HG03442 (cell line): ENCODE measurements around the gene GYPC.

Experiments
- ATAC-seq: cut with Tn5 transposase; IDR thresholded peaks from one replicate; pipeline ENCODE4 v1.9.1; 2021; ENCODE audit warnings: mild to moderate bottlenecking, moderate library complexity; ENCODE audit not compliant: unreplicated experiment

Gene GYPC

DNA sequence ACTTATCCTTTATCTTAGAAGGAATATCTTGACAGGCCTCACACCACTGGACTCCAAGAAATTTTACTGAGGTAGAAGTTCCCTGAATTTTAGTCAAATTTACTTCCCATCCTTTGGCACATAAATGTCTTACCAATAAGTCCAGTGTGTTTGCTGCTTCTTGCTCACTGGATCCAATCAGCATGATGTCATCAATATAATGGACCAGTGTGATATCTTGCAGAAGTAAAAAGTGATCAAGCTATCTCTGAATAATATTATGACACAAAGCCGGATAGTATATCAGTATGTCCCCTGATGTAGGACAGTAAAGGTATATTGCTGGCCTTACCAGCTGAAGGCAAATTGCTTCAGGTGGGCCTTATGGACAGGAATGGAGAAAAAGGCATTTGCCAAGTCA, 6.9 kb upstream of the GYPC start:
- ATAC-seq = no peak

DNA sequence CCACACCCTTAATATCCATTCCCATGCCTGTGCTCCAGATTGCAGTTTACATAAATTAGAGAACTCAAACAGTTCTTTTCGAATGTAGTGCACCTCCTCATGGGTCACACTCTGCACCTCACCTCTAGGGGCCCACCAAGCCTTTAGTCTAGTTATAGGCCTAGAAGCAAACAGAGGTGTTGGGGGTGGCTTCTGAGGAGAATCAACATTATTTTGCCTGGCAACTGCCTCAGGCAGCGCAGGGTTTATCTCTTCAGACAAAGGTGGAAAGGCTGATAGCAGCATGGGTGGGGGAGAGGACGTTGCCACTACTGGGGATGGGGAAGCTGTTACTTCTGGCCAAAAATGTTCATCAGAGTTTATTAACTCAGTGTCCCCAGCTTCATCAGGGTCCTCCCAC, 5.0 kb upstream of the GYPC start:
- ATAC-seq = no peak

DNA sequence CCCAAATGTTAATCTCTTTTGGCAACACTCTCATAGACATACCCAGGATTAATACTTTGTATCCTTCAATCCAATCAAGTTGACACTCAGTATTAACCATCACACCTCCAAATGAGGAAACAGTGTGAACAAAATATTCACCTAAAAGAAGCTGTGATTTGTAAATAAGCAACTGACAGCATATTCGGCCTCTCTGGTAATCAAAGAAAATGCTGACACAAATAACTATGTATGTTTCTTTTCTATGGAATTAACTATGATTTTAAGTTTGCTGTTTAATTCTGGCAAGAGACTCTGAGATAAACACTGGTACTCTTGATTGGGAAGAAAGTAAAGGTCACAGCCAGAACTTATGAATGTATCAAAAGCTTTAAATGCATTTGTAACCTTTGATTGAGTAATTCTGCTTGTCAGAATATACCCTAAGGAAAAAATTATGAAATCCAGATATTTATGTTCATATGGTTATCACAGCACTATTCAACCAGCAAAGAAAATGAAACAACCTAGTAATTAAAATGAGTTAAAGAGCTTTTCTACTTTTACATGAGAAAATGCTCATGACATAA, 3.6 kb upstream of the GYPC start:
- no peak for ATAC-seq

DNA sequence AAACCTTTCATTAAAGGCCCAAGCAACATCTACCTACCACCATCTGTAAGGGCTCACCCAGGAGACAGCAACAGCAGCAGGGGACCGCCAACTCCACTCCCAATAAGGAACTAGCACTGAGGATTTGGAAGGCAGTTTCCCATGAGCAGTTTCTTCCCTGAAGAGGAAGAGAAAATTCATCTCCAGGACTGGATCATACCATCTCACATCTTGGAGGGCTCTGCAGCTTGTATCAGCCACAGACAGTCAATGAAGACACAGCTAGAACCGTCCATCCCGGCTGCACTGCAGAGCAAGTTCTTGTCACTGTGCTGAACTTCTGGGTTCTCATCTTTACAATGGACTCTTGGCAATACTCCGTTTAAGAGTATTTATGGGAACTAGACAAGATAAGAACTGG, 2.8 kb upstream of the GYPC start:
- no peak for ATAC-seq

DNA sequence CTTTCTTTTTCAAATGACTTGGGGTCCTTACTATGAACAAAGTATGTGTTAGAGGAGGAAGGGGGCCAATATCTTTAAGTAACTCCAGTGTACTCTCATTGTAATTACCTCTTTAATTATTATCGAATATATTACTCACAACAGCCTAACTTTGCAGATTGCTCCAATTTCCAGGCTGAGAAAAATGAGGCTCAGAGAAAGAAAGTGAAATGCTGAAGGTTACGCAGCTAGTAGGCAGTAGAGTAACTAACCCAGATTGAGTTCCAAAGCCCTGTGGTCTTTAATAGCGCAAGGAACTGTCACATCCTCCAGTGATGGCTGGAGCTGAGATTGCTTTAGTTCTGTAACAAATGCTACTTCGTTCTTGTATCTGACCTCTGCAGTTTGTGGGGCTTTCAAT, 2.2 kb upstream of the GYPC start:
- ATAC-seq = no peak

DNA sequence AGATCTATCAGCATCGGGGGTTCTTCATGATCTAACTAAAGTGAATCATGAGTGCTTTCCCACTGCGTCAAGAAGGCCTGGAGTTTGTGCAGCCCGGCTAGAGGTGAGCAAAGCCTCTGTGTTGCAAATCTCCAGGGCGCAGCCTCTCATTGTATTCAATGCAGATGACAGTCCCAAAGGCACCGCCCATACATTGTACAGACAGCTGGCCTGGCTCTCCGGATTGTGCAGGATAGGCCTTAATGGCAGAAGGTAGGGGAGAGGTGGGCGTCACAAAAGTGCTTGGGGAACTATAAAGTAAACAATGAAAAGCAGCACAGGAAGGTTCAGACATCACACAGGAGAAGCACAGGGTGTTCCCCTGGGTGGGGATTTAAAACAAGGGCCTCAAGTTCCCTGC, 907 bp upstream of the GYPC start:
- ATAC-seq = no peak

DNA sequence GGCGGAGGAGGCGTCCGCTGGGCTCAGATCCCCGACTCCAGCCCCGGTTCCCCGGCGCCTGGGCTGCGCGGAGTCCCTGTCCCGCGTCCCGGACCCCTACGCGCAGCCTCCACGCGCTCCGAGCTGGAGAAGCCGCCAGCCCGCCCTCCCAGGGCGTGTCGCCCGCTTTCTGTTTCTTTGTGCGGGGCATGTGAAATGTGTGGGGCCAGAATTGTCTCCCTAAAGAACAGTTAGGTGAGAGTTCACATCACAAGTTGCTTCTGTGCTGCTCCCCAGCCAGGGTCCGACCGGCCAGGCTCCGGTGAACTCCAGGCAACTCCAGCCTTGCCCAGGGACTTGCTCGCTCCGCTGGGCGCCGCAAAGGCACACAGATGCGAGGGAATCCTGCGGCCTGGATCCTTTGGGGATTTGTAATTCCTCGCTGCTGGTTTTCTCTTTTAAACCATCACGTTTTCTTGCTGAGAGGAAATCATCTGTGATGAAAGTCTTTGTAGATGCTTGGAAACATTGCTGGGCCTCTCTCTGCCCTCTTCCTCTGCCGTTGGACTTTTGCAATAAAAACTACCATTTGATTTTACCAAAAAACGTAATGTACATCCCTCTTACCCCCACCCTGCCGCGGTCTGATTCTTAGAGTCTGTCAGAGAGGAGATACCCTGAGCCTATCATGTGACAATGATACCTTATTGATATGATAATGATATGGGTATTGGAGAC, 631 bp downstream of the GYPC start:
- peak; percentile 18 for ATAC-seq

DNA sequence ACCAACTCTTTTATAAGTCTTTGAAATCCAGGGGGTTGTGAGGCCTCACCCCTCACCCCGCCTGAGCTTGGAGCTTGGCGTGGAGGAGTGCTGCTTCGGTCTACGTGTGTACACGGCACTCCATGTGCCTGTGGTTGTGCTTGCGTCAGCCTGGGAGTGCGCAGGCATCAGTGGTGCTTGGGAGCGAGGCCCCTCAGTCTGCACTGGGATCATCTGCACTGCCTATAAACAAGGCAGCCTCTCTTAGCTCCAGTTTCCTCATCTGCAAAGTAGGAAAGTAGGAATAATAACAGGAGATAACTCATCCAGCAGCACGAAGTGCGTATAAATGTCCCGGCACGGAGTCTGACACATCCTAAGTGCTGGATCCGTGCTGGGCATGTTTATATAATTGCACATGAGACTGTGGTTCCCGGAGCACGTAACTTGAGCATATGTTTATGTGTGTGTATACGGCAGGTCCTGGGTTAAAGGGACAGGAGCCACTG, 1.2 kb downstream of the GYPC start:
- ATAC-seq = peak; percentile 8

DNA sequence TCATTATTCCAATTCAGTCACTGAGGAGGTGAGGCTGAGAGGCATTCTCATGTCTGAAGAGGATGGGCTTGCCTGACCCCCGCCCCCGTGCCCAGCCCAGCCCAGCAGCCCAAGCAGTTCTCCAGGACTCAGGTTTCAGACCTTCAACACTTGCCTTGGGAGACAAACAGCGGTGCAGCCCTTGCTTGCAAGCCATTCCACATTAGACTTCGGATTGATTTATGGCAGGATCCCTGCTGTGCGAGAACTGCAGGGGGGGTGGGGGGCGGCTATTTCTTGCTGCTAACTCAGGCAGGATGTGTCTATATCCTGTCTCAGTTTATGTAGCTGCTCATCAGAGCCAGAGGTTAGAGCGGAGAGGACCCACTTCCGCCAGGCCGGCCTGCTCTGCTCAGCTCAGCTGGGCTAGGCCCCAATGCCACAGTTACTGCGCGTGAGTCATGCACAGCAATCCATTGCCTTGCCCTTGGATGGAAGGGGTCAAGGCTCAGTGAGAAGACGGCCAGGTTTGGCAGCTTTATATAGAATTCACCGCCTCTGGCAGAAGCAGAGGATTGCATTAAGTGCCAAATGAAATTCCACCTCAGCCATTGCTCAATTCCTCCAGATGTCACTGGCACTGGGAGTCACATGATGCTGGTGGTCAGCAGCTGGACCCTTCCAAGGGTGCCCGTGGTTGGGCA, 1.8 kb downstream of the GYPC start:
- ATAC-seq = peak; percentile 52

DNA sequence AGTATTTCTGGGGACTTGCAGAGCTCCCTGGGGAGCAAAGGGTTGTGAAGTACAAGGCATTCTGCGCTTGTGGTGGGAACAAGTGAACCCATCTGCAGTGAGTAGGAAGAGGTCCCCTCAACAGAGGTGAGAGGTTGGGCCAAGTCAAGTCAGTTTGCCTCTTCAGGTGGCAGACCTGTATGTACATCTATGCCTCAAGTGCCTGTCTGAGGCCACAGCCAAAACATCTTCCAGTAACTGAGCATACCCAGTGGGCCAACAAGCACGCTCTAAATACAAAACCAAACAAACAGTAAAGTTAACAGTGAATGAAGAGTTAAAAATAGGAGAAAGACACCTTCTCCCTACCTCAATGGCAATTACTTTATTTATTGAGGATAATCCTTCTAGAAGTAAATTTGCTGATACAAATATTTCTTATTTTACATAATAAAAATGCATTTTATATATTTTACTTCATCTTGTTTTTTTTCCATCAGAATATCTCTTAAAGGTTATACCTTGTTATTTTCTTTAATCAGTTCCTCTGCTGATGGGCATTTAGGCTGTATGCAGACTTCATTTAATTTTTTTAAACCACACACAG, 2.5 kb downstream of the GYPC start:
- peak; percentile 3 for ATAC-seq

DNA sequence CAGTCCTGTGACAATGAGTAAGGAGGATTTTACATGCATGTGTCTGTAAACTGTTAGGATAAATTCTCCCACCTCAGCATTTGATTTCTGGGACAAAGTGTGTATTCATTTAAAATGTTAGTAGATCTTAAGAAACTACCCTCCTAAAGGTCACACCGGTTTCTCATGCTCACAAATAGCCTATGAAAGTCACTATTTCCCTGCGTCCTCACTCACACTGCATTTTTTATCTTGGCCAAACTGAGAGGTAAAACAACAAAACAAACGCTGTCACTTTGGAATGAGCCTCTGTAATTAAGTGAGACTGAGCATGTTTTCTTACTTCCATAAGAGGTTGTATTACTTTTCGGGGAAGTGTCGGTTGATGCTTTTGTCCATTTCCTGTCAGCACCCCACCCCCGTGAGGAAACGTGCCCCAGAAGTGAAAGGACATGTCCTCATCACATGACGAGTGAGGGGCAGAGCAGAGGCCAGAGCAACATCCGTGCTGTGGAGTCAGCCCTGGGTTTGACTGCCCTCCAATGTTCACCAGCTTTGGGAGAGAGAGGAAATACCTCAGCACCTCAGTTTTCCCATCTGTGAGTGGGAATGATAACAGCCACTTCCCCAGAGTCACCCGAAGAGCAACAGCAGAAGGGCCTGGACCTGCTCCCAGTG, 3.1 kb downstream of the GYPC start:
- peak; percentile 39 for ATAC-seq

DNA sequence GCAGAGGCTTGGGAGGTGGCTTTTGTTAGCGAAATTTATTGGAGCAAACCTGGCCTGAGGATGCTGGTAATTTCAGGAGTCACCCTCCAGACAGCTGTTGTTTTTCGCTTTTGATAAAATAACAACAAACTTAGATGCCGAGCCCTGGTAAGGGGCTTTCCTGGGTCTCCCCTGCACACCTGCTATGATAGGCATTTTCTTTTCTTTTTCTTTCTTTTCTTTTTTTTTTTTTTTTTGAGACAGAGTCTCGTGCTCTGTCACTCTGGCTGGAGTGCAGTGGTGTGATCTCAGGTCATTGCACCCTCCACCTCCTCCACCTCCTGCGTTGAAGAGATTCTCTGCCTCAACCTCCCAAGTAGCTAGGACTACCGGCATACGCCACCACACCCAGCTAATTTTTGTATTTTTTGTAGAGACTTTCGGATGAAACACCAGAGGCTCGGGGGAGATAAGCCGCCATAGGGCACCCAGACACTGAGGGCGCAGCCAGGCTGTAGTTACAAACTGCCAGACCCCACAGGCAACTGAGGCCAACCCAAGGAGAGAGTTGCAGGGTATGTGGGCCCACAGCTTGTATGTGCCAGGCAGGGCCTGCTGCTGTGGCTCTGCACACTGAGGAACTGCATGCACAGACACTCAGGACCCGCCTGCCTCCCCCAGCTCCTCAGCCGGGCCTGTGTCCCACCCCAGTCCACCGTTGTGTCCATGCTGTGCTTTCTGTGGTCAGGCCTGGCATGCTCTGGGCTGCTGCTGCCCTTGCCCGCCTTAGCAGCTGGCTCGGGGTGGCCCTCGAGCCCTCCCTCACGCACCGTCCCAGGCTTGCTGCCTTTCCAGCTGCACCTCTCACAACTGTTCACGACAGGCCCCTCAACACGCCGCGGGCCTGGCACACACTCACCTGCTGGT, 3.9 kb downstream of the GYPC start:
- no peak for ATAC-seq

DNA sequence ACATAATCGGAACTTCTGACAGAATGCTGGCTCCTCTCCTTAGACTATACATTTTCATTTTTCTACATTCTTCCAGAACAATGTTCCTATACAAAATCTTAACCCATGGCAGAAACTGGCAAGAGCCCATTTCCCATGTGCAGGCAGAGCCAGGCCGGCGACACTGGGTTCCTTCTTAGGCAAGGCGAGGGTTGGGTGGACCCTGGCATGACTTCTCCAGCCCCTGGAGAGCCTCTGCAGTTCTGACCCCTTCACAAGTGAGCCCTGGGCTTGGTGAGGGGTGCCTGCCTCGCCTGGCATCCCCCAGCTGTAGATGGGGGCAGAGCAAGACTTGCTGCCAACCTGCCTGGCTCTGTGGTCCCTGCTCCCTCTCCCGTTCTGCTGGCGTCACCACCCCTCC, 5.0 kb downstream of the GYPC start:
- ATAC-seq = no peak

DNA sequence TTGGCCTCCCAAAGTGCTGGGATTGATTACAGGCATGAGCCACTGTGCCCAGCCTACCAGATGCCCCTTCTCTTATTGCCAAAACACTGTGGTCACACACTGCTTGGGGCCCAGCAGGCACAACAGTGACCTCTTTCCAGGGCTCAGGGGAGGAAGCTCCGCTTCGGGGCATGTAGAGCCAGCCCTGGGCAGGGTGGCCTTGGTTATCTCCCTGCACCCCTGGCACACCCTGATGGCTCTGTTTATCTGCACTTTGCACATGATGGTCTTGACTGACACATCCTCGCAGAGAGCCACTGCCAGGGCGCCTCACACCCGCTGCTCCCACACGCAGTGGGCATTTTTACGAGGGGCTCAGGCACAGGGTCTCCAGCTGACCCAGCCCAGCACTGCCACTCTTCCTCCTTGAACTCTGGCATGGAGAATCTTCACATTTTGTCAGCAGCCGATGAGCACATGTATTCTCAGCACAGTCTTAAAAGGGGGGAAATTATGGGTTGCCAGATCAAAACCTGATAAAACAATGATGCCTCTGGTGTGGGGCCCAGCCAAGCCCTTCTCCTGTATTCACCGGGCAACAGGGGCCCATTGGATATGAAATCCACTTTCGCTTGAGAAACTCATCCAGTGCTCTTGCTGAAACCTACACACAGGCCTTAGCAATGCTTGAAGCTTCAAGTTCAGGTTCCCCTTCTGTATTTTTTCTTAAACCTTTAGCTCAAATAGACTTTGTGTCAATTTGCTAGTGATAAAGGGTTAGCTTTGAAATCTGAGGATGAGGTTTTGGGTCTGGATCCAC, 5.9 kb downstream of the GYPC start:
- ATAC-seq = no peak

DNA sequence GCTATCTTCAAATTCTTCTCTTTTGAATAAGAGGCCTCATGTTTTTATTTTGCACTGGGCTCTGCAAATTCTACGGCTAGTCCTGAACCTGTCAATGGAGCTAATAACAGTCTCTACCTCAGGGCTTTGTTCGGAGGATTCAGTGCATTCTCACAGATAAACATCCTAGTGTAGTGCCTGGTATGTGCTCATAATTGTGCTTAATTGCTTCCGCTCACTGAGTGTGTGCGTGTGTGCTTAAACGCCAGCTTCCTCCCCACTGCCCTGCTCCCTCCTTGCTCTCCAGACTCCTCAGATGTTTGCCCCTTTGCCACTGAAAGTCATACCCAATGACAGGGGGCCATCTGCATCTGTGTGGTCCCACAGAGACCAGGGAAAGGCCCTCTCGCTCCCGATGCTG, 6.7 kb downstream of the GYPC start:
- no peak for ATAC-seq

DNA sequence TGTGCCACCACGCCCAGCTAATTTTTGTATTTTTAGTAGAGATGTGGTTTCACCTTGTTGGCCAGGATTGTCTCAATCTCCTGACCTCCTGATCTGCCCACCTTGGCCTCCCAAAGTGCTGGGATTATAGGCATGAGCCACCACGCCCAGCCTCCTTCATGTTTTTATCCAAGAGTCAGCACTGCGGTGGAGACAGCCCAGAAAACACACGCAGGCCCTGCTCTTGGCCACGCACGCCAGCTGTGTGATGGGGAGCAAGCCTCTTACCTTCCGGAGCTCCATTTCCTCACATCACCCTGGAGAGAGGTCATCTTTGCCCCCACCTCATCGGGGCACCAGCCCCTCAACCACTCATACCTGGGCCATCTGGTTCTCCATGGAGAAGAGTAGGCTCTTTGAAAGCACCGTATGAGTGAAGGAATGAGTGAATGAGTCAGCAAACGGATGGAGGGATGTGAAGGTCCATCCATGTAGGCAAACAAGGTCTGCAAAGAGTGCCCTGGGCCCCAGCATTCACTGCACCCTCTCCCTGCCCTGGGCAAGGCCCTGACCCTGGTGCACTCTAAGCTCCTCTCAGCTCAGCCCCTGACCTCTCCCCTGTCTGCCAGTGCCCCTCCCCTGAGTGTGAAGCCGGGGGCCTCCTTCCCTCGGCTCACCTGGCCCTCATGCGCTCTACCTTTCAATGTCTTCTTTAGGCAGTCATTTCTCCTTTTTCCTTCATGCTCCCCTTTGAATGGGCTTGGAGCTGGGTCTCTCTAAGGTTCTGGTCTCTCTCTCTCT, 7.4 kb downstream of the GYPC start:
- no peak for ATAC-seq

DNA sequence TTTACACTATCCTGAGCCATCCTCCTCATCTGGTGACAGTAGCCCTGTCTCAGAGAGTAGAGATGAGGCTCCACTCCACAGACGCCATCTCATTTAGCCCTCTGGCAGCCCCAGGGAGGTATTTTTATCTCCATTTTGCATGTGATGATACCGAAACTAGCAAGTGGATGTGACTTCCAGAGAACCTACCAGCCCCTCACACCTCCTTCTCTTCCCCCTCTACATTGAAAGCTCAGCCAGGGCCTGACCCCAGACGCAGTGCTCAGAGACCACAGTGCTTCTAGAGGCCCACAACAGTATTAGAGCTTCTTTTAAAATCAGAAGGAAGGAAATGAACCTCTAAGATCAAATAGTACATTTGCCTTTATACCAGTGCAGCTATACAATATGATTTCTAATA, 8.3 kb downstream of the GYPC start:
- ATAC-seq = peak; percentile 75

DNA sequence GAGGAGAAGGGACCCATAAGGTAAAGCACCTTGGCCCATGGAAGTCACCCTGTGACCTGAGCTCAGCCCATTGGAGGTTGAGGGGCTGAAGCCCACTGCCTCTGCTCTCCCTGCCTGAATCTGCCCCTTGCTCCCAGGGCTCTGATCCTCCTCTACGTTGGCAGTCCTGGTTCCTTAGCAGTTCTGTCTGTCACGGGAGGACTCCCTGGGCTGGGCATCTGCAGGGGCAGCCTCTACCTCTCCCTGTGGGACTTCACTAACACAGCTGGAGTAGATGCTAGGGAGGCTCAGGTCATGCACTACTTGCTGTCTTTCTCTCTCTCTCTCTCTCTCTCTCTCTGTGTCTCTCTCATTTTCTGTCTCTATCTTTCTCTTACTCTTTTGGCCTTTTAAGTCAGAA, 8.7 kb downstream of the GYPC start:
- peak; percentile 22 for ATAC-seq

DNA sequence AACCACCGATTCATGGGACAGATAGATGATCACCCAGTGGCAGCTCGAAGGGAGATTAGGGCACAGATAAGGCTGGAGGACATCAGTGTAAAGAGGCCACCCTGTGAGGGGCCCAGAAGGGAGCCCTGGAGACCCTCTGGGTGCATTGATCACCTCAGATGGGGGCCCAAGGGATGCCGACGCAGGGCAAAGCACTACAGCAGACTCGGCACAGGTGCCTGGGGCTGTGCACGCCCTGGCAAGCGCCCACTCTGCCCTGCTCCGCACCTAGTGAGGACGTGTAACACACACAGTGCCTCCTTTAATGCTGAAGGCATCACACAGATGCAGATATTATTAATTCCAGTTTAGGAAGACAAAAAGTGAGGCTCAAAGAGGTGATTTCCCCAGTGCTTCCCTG, 9.5 kb downstream of the GYPC start:
- no peak for ATAC-seq
